AG10803 (cell line): ENCODE results near the gene SPTBN5.

Experiments used
- DNase-seq: peaks from one replicate; pipeline ENCODE4 v3.0.0; 2010; ENCODE audit warnings: low read depth
- H3K4me3 ChIP-seq: 2 replicates; pipeline ENCODE4 v1.5.1; 2011; ENCODE audit warnings: mild to moderate bottlenecking, low read length, control low read depth
- TF ChIP-seq, protein P1 (sequence below): conservative IDR thresholded peaks from 2 replicates; pipeline ENCODE4 v1.5.1; 2011; ENCODE audit warnings: mild to moderate bottlenecking, low read length, control low read depth, inconsistent platforms

SPTBN5 gene

DNA sequence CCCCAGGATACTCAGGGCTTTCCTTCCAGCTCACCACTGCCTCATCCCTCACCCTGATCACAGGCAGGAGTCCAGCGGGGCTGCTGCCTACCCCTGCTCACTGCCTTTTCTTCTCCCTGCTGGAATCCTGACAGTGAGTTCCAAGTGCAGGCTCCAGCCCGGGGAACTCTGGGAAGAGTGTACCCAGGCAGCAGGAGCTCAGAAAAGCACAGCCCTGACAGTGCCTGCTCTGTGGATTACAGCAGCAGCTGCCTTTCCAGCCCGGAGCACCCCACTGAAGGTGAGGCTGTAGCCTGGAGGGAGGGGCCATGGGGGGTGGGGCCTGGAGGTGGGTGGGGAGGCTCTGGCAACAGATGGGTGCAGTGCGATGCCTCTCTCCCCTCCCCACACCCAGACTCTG, 72.0 kb downstream of the SPTBN5 start:
- no peak for DNase-seq
- TF ChIP-seq, protein P1, sequence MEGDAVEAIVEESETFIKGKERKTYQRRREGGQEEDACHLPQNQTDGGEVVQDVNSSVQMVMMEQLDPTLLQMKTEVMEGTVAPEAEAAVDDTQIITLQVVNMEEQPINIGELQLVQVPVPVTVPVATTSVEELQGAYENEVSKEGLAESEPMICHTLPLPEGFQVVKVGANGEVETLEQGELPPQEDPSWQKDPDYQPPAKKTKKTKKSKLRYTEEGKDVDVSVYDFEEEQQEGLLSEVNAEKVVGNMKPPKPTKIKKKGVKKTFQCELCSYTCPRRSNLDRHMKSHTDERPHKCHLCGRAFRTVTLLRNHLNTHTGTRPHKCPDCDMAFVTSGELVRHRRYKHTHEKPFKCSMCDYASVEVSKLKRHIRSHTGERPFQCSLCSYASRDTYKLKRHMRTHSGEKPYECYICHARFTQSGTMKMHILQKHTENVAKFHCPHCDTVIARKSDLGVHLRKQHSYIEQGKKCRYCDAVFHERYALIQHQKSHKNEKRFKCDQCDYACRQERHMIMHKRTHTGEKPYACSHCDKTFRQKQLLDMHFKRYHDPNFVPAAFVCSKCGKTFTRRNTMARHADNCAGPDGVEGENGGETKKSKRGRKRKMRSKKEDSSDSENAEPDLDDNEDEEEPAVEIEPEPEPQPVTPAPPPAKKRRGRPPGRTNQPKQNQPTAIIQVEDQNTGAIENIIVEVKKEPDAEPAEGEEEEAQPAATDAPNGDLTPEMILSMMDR, result no peak
- no peak overlapping the region for H3K4me3 ChIP-seq

DNA sequence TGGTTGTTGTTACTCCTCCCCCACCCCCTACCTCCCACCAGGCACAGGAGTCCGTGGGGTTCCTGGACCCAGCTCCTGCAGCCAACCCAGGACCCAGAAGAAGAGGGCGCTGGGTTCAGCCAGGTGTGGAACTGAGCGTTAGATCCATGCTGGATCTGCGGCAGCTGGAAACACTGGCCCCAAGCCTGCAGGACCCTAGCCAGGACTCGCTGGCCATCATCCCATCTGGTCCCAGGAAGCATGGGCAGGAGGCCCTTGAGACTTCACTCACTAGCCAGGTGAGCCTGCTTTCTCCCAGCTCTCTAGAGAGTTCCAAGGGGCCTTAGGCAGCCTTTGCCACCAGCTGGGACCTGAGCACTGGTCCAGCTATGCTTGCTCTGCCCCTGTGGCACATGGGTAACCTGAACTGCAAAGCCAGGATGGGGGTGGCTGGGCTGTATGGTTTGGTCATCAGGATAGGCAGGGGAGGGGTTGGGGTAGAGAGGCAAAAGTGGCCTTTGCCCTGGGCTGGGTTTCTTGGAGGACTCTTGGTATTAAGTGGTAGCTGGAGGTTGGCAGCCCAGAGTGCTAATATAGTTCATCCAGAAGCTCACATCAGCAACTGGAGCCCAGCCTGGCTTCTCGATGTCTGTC, 72.9 kb downstream of the SPTBN5 start:
- no peak for DNase-seq
- no peak overlapping the region for H3K4me3 ChIP-seq
- TF ChIP-seq, protein P1, result no peak

DNA sequence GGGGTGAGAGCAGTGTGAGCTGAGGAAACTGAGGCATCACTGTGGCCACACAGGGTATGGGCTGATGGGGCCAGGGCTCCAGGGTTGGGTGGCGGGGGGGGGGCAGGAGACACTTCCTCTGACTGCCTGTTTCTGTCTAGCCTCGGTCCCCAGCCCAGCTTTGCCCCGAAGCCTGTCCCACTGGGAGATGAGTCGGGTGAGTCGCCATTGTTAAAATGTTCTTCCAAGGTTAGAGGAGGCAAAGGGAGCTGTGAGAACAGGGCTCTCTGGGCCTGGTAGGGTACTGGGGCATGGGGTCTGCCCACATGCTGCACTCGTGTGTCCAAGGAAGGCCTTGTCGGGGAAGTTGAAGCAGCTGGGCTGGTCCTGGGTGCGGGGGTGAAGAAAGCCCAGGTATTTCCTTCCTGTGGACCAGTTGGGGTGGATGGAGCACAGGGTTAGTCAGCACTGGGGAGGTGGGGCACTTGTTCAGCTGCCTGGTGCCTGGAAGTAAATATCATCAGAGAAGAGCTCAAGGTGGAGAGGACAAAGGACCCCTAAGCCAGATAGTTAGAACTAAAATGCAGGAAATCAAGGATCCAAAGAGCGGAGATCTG, 74.3 kb downstream of the SPTBN5 start:
- TF ChIP-seq, protein P1, result no peak
- no peak for DNase-seq
- no peak overlapping the region for H3K4me3 ChIP-seq

GRCh38 chr15:41817781-41818180, 76.1 kb downstream of the SPTBN5 start:
- no peak overlapping the region for H3K4me3 ChIP-seq
- DNase-seq, result no peak
- TF ChIP-seq, protein P1, result no peak

DNA sequence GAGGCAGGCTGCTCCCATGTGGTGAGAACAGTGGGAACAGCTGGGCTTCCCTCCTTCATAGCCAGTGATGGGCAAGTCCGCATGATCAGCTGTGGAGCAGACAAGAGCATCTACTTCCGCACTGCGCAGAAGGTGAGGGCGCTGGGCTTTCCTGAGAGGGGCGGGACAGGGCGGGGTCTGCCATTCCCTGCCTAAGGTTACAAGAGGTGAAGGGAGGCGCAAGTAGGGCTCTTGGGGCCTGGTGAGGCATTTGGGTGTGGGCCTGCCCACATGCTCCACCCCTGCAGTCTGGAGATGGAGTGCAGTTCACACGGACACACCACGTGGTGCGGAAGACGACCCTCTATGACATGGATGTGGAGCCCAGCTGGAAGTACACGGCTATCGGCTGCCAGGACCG, 76.5 kb downstream of the SPTBN5 start:
- H3K4me3 ChIP-seq, result no peak overlapping the region
- TF ChIP-seq, protein P1, result no peak
- DNase-seq, result no peak

DNA sequence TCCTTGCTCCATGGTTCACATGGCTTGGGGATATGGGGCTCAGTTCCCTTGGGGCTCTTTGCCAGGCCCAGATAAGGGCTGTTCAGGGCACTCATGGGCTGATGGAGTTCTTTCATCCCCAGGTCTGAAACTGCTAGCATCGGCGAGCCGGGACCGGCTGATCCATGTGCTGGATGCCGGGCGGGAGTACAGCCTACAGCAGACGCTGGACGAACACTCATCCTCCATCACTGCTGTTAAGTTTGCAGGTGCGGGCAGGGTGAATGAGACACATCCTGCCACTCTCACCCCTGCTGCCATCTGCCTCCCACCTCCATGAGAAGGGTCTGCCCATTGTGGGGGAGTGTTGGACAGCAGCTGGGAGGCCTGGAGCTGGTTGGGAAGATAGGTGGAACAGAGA, 77.1 kb downstream of the SPTBN5 start:
- no peak for DNase-seq
- TF ChIP-seq, protein P1, result no peak
- H3K4me3 ChIP-seq, result no peak overlapping the region

DNA sequence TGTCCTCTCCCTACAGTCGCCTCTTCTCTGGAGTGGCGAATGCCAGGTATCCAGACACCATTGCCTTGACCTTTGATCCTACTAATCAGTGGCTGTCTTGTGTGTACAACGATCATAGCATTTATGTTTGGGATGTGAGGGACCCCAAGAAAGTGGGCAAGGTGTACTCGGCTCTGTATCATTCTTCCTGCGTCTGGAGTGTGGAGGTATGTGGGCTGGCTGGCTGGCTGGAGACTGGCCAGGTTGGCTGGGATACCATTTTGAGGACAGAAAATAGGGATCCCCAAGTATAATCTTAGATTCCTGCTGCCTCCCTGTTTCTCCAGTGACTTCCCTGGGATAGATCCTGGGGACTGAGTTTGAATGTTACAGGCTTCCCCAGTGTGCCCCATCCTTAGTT, 79.3 kb downstream of the SPTBN5 start:
- TF ChIP-seq, protein P1, result no peak

More for the DNA sequence above, 79.3 kb downstream of the SPTBN5 start:
- DNase-seq, result no peak
- H3K4me3 ChIP-seq, result no peak overlapping the region
